CD4-positive, alpha-beta memory T cell (primary cell): ENCODE data around the gene TXN2. TPM values are rescaled to one million over a fixed set of nuclear protein-coding genes. Genes with fewer than 3 reads are reported as not detected.
A peak's percentile ranks its signal among the peaks of the same experiment; 100 is the strongest.

Source experiments
- CTCF ChIA-PET: fragments of 350-600 bp; sonication (Branson Sonifier 250); formaldehyde crosslinking; loops from one replicate; lab custom pipeline; 2021; ENCODE audit warnings: inconsistent platforms; ENCODE audit not compliant: partially characterized antibody; lab: Charles Lee
- POLR2A ChIA-PET: fragments of 350-600 bp; sonication (Branson Sonifier 250); formaldehyde crosslinking; loops from one replicate; lab custom pipeline; 2021; ENCODE audit not compliant: partially characterized antibody; lab: Charles Lee
- DNase-seq, 5 donors: peaks; one replicate each; pipeline versions ENCODE4 v3.0.0 to v3.0.0-alpha.2; 2020 to 2022; ENCODE audit warnings: mixed read lengths in 1 of 5
- H3K27ac ChIP-seq: one replicate; pipeline ENCODE4 v1.7.0; 2013; ENCODE audit warnings: low read depth, low read length
- H3K27me3 ChIP-seq: 2 replicates; pipeline ENCODE4 v1.7.0; 2013; ENCODE audit warnings: mild to moderate bottlenecking, low read length, moderate library complexity; ENCODE audit not compliant: insufficient read depth
- H3K36me3 ChIP-seq: 2 replicates; pipeline ENCODE4 v1.7.0; 2013; ENCODE audit warnings: mild to moderate bottlenecking, low read length, moderate library complexity; ENCODE audit not compliant: insufficient read depth
- H3K4me1 ChIP-seq: 2 replicates; pipeline ENCODE4 v1.7.0; 2013; ENCODE audit warnings: mild to moderate bottlenecking, low read length, moderate library complexity; ENCODE audit not compliant: insufficient read depth
- H3K4me3 ChIP-seq, 2 donors: one replicate each; pipeline ENCODE4 v1.7.0; 2013; ENCODE audit warnings: low read length in 2 of 2, mild to moderate bottlenecking in 1 of 2
- H3K9me3 ChIP-seq, 2 donors: one replicate each; pipeline ENCODE4 v1.7.0; 2013; ENCODE audit warnings: low read length in 2 of 2, control low read depth in 1 of 2; ENCODE audit not compliant: control insufficient read depth in 1 of 2
- H3K27ac Mint-ChIP-seq, 7 donors: one replicate each; pipeline ENCODE4 v1.8.0; 2020 to 2021; ENCODE audit warnings: mixed read lengths in 7 of 7, mild to moderate bottlenecking in 6 of 7, inconsistent platforms in 3 of 7, moderate library complexity in 3 of 7
- H3K27me3 Mint-ChIP-seq, 2 donors: one replicate each; pipeline ENCODE4 v1.8.0; 2020 to 2021; ENCODE audit warnings: mixed read lengths in 2 of 2
- H3K36me3 Mint-ChIP-seq, 2 donors: one replicate each; pipeline ENCODE4 v1.8.0; 2020 to 2021; ENCODE audit warnings: mixed read lengths in 2 of 2, inconsistent platforms in 1 of 2, mild to moderate bottlenecking in 1 of 2
- H3K4me1 Mint-ChIP-seq, 4 donors: one replicate each; pipeline ENCODE4 v1.8.0; 2020 to 2021; ENCODE audit warnings: mixed read lengths in 4 of 4, mild to moderate bottlenecking in 1 of 4
- H3K4me3 Mint-ChIP-seq, 8 donors: one replicate each; pipeline ENCODE4 v1.8.0; 2020 to 2021; ENCODE audit warnings: mixed read lengths in 8 of 8, mild to moderate bottlenecking in 7 of 8, moderate library complexity in 6 of 8, inconsistent platforms in 3 of 8
- H3K9me3 Mint-ChIP-seq, 8 donors: one replicate each; pipeline ENCODE4 v1.8.0; 2020 to 2021; ENCODE audit warnings: mixed read lengths in 8 of 8, mild to moderate bottlenecking in 5 of 8, inconsistent platforms in 3 of 8, moderate library complexity in 1 of 8
- intact Hi-C: fragments of 100-400 bp; cut with micrococcal nuclease; formaldehyde crosslinking; loops from one replicate; pipeline ENCODE4 v1.15.1; 2023
- polyA plus RNA-seq, 2 donors: library from polyadenylated mRNA; unstranded; fragments of 300-500 nt; fragmentation: Illumina TruSeq; gene quantifications; one replicate each; pipeline ENCODE4 v1.2.3, GENCODE V29; 2021
- total RNA-seq, 2 experiments: library from RNA; stranded (reverse); gene quantifications; one replicate each; pipeline ENCODE4 v1.2.3, GENCODE V29; 2021

Gene TXN2
- total and polyA plus RNA-seq, 4 experiments from 2014 or later, result 33.5 to 148 (median 68.6) TPM

GRCh38 chr22:36417281-36417686 lies 64.2 kb downstream of the TXN2 start:
- Mint-ChIP-seq H3K27ac (peak overlapping the region in 1 of 7 donors; percentile 75), H3K9me3 (no peaks in the 10 kb centered on the region), H3K4me1 (peaks cover 6 to 36% (median 14%) of the 10 kb centered on the region in 4 donors), H3K27me3 (peaks cover 0 to 1% of the 10 kb centered on the region in 2 donors), H3K4me3 (peak overlapping the region in 1 of 8 donors; percentile 10), H3K36me3 (no peaks in the 10 kb centered on the region)
- H3K4me1 ChIP-seq, result peaks cover 8% of the 10 kb centered on the region
- no peaks in the 10 kb centered on the region for H3K27me3 ChIP-seq
- H3K4me3 ChIP-seq, result no peak overlapping the region
- DNase-seq, result no peak
- ChIA-PET POLR2A (interaction anchor here (1.4 kb wide), 1 partner anchor 11 kb away, joined by 3 read pairs; no protein-coding TSS in a partner anchor), CTCF (no interaction called here)
- H3K36me3 ChIP-seq, result no peaks in the 10 kb centered on the region
- no peaks in the 10 kb centered on the region for H3K9me3 ChIP-seq
- no peak overlapping the region for H3K27ac ChIP-seq
- intact Hi-C loops, result no loop called here

Other genes starting within 250 kb of the TXN2 start
- gene APOL2, start 242.1 kb downstream of the TXN2 start, total RNA-seq, result 100 to 1,000 TPM in 1 of 2 experiments, 10 to 100 TPM in 1; 96.4 to 103 TPM
- gene APOL2, start 242.1 kb downstream of the TXN2 start, polyA plus RNA-seq, result 10 to 100 TPM; 24.4 to 27.0 TPM
- 10 to 100 TPM; 27.5 to 31.2 TPM for gene APOL1, start 228.5 kb downstream of the TXN2 start, total RNA-seq
- gene APOL1, start 228.5 kb downstream of the TXN2 start, polyA plus RNA-seq, result 10 to 100 TPM in 1 of 2 donors, 1 to 10 TPM in 1; 6.3 to 24.9 TPM
- gene MYH9, start 93.7 kb downstream of the TXN2 start, total RNA-seq, result 100 to 1,000 TPM; 717 to 734 TPM
- gene MYH9, start 93.7 kb downstream of the TXN2 start, polyA plus RNA-seq, result 100 to 1,000 TPM in 1 of 2 donors, 10 to 100 TPM in 1; 17.3 to 476 TPM
- gene FOXRED2, start 25.4 kb upstream of the TXN2 start, total RNA-seq, result 1 to 10 TPM; 7.3 to 8.5 TPM
- gene FOXRED2, start 25.4 kb upstream of the TXN2 start, polyA plus RNA-seq, result 1 to 10 TPM in 1 of 2 donors, not detected in 1; 2.7 TPM
- gene EIF3D, start 47.5 kb upstream of the TXN2 start, total RNA-seq, result 100 to 1,000 TPM; 222 to 228 TPM
- gene EIF3D, start 47.5 kb upstream of the TXN2 start, polyA plus RNA-seq, result 100 to 1,000 TPM; 137 to 191 TPM
- gene CACNG2, start 222.1 kb upstream of the TXN2 start, total RNA-seq, result not detected
- not detected for gene CACNG2, start 222.1 kb upstream of the TXN2 start, polyA plus RNA-seq